ENCODE data around the gene KTI12.

Gene KTI12

DNA sequence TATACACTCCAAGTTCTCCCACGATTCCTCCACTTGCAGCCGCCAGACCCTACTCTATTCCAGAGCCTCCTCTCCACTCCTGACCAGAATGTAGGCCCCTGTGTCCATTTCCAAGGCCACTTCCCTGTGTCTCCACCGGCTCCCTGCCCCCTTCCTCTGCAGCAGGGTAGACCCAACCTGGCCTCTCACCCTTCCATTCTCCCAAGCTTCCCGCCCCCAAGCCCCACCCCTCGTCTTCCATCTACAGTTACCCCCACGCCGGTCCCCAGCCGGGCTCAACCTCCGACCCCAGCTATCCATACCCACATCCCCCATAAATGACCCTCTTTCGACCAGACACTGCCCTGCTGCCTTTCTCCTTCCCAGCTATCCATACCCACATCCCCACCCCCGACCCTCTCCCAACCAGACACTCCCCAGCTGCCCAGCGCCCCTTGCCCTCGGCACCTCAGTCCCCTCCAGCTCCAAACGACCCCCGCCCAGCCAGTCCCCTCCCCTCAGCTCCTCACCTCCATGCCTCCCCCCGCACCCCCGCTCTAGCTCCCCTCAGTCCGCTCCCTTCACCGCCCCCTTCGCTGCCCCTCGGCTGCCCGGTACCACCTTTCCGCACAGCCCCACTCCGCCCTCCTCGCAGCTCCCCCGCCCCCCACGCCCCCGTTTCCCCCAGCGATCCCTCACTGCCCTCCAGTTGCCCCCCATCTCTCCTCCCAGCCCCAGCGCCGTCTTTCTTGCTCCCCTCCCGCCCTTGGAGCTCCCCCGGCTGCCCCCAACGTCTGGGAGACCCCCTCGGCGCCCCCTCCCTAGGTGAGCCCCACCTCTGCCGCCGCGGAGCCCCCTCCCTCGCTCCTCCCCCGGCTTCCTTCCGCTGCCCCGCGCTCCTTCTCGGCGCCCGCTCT lies 43.8 kb downstream of the KTI12 start:
- in situ Hi-C loops (cut with MboI; ENCODE audit: low sequenced_read_pairs): no loop called here

DNA sequence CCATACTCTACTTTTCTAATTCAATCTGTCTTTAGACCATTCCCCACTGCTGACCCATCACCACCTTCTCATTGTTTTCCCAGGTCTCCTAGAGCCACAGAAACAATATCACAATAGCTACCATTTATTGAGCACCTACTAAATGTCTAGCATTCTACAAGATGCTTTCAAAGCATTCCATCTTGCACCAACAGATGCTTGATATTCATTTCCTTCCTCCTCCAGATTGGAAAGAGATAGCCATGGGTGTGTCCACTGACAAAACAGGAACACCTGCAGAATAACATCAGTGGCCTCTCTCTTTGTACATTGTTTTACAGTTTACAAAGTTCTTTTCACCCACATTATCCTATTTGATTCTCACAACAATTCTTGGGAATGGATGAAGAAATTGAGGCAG lies 45.4 kb downstream of the KTI12 start:
- in situ Hi-C loops (cut with MboI; ENCODE audit: low sequenced_read_pairs): no loop called here

DNA sequence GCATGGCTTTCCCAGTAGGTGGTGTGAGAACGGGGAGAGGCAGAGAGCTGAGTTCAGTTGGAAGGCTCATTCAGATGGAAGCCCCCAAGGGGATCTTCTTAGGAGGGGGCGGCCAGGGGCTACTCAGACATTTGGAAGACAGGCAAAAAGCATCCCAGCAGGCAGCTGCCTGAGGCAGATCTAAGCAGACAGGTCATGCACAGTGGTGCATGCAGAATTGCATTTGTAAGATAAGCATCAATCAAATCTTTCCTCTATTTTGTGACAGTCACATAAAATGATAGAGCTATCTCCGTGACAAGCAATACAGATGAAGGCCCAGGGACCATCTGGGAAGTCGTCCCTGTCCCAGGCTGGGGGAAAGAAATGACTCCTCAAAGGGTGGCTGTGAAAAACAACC lies 46.9 kb downstream of the KTI12 start:
- in situ Hi-C loops (cut with MboI; ENCODE audit: low sequenced_read_pairs): no loop called here

DNA sequence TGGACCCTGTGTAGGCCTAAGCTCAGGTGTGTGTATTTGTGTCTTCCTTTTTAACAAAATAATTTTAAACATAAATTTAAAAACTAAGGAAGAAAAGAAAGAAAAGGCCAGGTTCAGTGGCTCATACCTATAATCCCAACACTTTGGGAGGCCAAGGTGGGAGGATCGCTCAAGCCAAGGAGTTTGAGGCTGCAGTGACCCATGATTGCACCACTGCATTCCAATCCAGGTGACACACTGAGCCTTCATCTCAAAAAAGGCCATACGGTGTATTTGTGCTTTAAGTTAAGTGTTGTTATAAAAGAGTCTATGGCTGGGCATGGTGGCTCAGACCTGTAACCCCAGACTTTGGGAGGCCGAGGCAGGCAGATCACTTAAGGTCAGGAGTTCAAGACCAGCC lies 51.4 kb downstream of the KTI12 start:
- in situ Hi-C loops (cut with MboI; ENCODE audit: low sequenced_read_pairs): no loop called here

Measured in HL-60/S4 treated with phorbol 12-myristate 13-acetate at 8.2 ng/mL for 4 days and 3 days (cell line).